Urinary bladder (tissue), 4 donors: Measurements from ENCODE around the gene KRT23. TPM values are rescaled to one million over a fixed set of nuclear protein-coding genes. Genes with fewer than 3 reads are reported as not detected.
A peak's percentile ranks its signal among the peaks of the same experiment; 100 is the strongest.

Source experiments
- DNase-seq: peaks from one replicate; pipeline ENCODE4 v3.0.0-alpha.2; 2015; ENCODE audit errors: extremely low spot score
- H3K27ac ChIP-seq: one replicate; pipeline ENCODE4 v1.5.1; 2013; ENCODE audit warnings: low read depth, mild to moderate bottlenecking, moderate library complexity
- H3K36me3 ChIP-seq: one replicate; pipeline ENCODE4 v1.6.1; 2013; ENCODE audit warnings: mild to moderate bottlenecking, moderate library complexity; ENCODE audit not compliant: insufficient read depth
- H3K4me1 ChIP-seq: one replicate; pipeline ENCODE4 v1.6.1; 2013; ENCODE audit warnings: mild to moderate bottlenecking, moderate library complexity; ENCODE audit not compliant: insufficient read depth
- H3K4me3 ChIP-seq: one replicate; pipeline ENCODE4 v1.5.1; 2013; ENCODE audit warnings: low read depth, low read length
- WGBS: extraction: QIAGEN DNeasy Blood & Tissue Kit; methylation state at CpG from one replicate; pipeline ENCODE4 v1.1.7; 2013; 5-methylcytosine and 5-hydroxymethylcytosine counted together
- polyA plus RNA-seq: library from polyadenylated mRNA; stranded (reverse); fragments of 200-250 nt; gene quantifications from one replicate; pipeline ENCODE4 v1.2.3, GENCODE V29; 2013
- total RNA-seq: library from RNA; depleted of rRNA; stranded (reverse); fragments of >200 nt; gene quantifications from one replicate; pipeline ENCODE4 v1.2.3, GENCODE V29; 2014
- donor health status: healthy with polysubstance abuse.
- donor health status: healthy.

KRT23 gene
- total and polyA plus RNA-seq, 2 donors = 0.87 to 14.7 TPM

GRCh38 chr17:40914075-40914855 lies 23.2 kb downstream of the KRT23 start:
- H3K4me1 ChIP-seq = peaks cover 2% of the 10 kb centered on the region
- 70% methylated on average over 3 of the region's 3 CpGs for WGBS
- no peaks in the 10 kb centered on the region for H3K36me3 ChIP-seq
- no peak for DNase-seq
- H3K27ac ChIP-seq = no peak overlapping the region
- no peak overlapping the region for H3K4me3 ChIP-seq

GRCh38 chr17:40912486-40913210 lies 24.8 kb downstream of the KRT23 start:
- Histone ChIP-seq H3K4me1 (peaks cover 2% of the 10 kb centered on the region), H3K27ac (no peak overlapping the region), H3K36me3 (no peaks in the 10 kb centered on the region), H3K4me3 (no peak overlapping the region)
- 92% methylated on average over 13 of the region's 13 CpGs for WGBS
- DNase-seq = no peak

GRCh38 chr17:40910441-40910841 lies 27.0 kb downstream of the KRT23 start:
- peak overlapping the region; percentile 47 for H3K27ac ChIP-seq
- H3K4me1 ChIP-seq = peaks cover 2% of the 10 kb centered on the region
- DNase-seq = no peak
- no peaks in the 10 kb centered on the region for H3K36me3 ChIP-seq
- 22% methylated on average over 3 of the region's 3 CpGs for WGBS
- no peak overlapping the region for H3K4me3 ChIP-seq

- no peaks in the 10 kb centered on the region for H3K36me3 ChIP-seq
- peaks cover 2% of the 10 kb centered on the region for H3K4me1 ChIP-seq
- no peak overlapping the region for H3K27ac ChIP-seq
- no peak for DNase-seq
- 29% methylated on average over 4 of the region's 4 CpGs for WGBS
- no peak overlapping the region for H3K4me3 ChIP-seq
Measured at GRCh38 chr17:40909755-40910154, 27.7 kb downstream of the KRT23 start.

- Histone ChIP-seq H3K4me3 (no peak overlapping the region), H3K36me3 (no peaks in the 10 kb centered on the region), H3K27ac (no peak overlapping the region), H3K4me1 (peaks cover 2% of the 10 kb centered on the region)
- peak; percentile 81 for DNase-seq
- WGBS = 1% methylated on average over 5 of the region's 5 CpGs
Measured at GRCh38 chr17:40909351-40909750, 28.1 kb downstream of the KRT23 start.

- no peak for DNase-seq
- Histone ChIP-seq H3K36me3 (no peaks in the 10 kb centered on the region), H3K4me3 (no peak overlapping the region), H3K4me1 (peaks cover 2% of the 10 kb centered on the region), H3K27ac (no peak overlapping the region)
- 87% methylated on average over 4 of the region's 4 CpGs for WGBS
Measured at GRCh38 chr17:40906613-40907012, 30.8 kb downstream of the KRT23 start.

- WGBS = 86% methylated on average over 5 of the region's 5 CpGs
- Histone ChIP-seq H3K36me3 (no peaks in the 10 kb centered on the region), H3K4me1 (peaks cover 2% of the 10 kb centered on the region), H3K4me3 (no peak overlapping the region), H3K27ac (no peak overlapping the region)
- no peak for DNase-seq
Measured at GRCh38 chr17:40905370-40905769, 32.1 kb downstream of the KRT23 start.

- 68% methylated on average over 12 of the region's 12 CpGs for WGBS
- no peak for DNase-seq
- no peak overlapping the region for H3K27ac ChIP-seq
Measured at GRCh38 chr17:40903129-40903847, 34.2 kb downstream of the KRT23 start.

GRCh38 chr17:40902498-40902897 lies 34.9 kb downstream of the KRT23 start:
- Histone ChIP-seq H3K36me3 (no peaks in the 10 kb centered on the region), H3K4me1 (no peaks in the 10 kb centered on the region), H3K27ac (no peak overlapping the region), H3K4me3 (no peak overlapping the region)
- no peak for DNase-seq
- WGBS = 81% methylated on average over 4 of the region's 4 CpGs

More at GRCh38 chr17:40903129-40903847, 34.2 kb downstream of the KRT23 start:
- Histone ChIP-seq H3K4me1 (no peaks in the 10 kb centered on the region), H3K4me3 (no peak overlapping the region), H3K36me3 (no peaks in the 10 kb centered on the region)

- DNase-seq = peak; percentile 74
- Histone ChIP-seq H3K4me1 (no peaks in the 10 kb centered on the region), H3K27ac (no peak overlapping the region), H3K4me3 (no peak overlapping the region), H3K36me3 (no peaks in the 10 kb centered on the region)
- 84% methylated on average over 1 of the region's 1 CpG for WGBS
Measured at GRCh38 chr17:40901981-40902474, 35.4 kb downstream of the KRT23 start.

- Histone ChIP-seq H3K4me1 (no peaks in the 10 kb centered on the region), H3K36me3 (no peaks in the 10 kb centered on the region), H3K27ac (peak overlapping the region; percentile 61), H3K4me3 (no peak overlapping the region)
- DNase-seq = no peak
- WGBS = 57% methylated on average over 5 of the region's 5 CpGs
Measured at GRCh38 chr17:40900809-40901356, 36.6 kb downstream of the KRT23 start.

GRCh38 chr17:40896916-40897455 lies 40.5 kb downstream of the KRT23 start:
- WGBS = 84% methylated on average over 4 of the region's 4 CpGs

GRCh38 chr17:40895106-40895730 lies 42.2 kb downstream of the KRT23 start:
- Histone ChIP-seq H3K36me3 (no peaks in the 10 kb centered on the region), H3K4me3 (no peak overlapping the region), H3K4me1 (no peaks in the 10 kb centered on the region), H3K27ac (no peak overlapping the region)
- 61% methylated on average over 9 of the region's 9 CpGs for WGBS
- DNase-seq = no peak

More at GRCh38 chr17:40896916-40897455, 40.5 kb downstream of the KRT23 start:
- Histone ChIP-seq H3K36me3 (no peaks in the 10 kb centered on the region), H3K4me3 (no peak overlapping the region), H3K4me1 (no peaks in the 10 kb centered on the region), H3K27ac (no peak overlapping the region)
- DNase-seq = no peak
